Smooth muscle cell of the pulmonary artery (primary cell): ENCODE data around the gene NCOA7. TPM values are rescaled to one million over a fixed set of nuclear protein-coding genes. Genes with fewer than 3 reads are reported as not detected.

ENCODE experiments used
- total RNA-seq: library from RNA; depleted of rRNA; stranded (reverse); fragments of >200 nt; gene quantifications from 2 replicates; pipeline ENCODE4 v1.2.3, GENCODE V29; 2014

Gene NCOA7
- 128 and 150 TPM in 2 replicates for total RNA-seq

GRCh38 chr6:125790358-125791150 lies at the start of gene NCOA7:
NCOA7 (plus strand) TSS chr6:125790960; CDS start chr6:125815355, 24,395 bp downstream.

GRCh38 chr6:125749173-125749864 lies 41.4 kb upstream of the NCOA7 start, which contains the start of gene HEY2:
HEY2 (plus strand) TSS chr6:125749632; CDS start chr6:125749777, 145 bp downstream.

GRCh38 chr6:125956506-125957390 lies 166.0 kb downstream of the NCOA7 start, which contains the start of gene HINT3:
HINT3 (plus strand) TSS chr6:125956770; CDS start chr6:125956978, 208 bp downstream.

Other genes starting within 250 kb of the NCOA7 start
- gene HEY2, start 41.3 kb upstream of the NCOA7 start, total RNA-seq: 0.63 and 0.78 TPM in 2 replicates
- 30.0 and 32.1 TPM in 2 replicates for gene HINT3, start 165.8 kb downstream of the NCOA7 start, total RNA-seq
- gene TRMT11, start 195.6 kb downstream of the NCOA7 start, total RNA-seq: 19.6 and 21.2 TPM in 2 replicates